DMS53 treated with DMSO at 0.1 percent for 48 hours (cell line): ENCODE data around the gene RASD1.
A peak's percentile ranks its signal among the peaks of the same experiment; 100 is the strongest.
"Not testable (repeated sequence)": the region's sequence is repeated elsewhere in the genome, so short reads cannot be mapped to it uniquely, and the experiment has no call there.

Experiments
- DNase-seq: peaks from one replicate; lab custom pipeline; 2025; ENCODE audit not compliant: unreplicated experiment; lab: John Stamatoyannopoulos, UW

The RASD1 gene

DNA sequence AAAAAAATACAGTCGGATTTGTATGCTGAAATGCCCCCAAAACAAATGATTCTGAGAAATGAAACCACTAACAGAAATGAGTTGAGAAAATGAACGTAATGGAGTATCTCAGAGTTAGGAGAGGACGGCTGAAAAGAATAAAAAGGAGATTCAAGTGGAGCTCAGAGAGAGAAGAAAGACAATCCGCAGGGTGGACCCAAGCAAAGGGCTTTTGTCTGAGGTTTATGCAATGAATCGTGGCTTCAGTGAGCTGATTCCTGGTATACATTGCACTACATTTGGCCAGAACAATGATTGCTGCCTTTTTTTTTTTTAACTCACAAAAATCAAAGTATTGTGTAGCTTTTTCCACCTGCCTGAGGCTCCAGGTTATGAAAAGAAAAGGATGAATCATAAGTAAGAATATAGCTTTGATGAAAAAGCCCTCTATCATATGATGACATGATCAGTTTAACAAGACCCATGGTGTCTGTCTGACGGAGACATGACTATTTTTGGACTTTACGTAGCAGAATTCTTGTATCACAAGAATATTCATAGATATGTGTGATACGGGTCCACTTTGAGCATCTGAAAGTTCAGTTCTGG is 23.8 kb downstream of the RASD1 start:
- DNase-seq, result no peak

DNA sequence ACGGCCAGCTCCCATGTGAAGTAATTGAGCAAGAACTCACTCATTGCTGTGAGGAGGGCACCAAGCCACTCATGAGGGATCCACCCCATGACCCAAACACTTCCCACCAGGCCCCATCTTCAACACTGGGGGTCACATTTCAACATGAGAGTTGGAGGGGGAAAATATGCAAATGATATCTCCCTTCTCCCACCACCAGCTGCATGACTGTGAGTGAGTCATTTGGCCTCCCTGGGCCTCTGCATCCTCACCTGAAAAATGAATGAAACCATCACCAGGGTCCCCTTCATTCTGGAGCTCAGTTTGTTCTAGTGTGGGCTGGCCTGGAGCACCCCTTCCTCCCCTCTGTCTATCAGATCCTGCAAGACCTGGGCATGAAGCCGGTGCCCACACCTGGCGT is 26.2 kb downstream of the RASD1 start:
- DNase-seq, result no peak

DNA sequence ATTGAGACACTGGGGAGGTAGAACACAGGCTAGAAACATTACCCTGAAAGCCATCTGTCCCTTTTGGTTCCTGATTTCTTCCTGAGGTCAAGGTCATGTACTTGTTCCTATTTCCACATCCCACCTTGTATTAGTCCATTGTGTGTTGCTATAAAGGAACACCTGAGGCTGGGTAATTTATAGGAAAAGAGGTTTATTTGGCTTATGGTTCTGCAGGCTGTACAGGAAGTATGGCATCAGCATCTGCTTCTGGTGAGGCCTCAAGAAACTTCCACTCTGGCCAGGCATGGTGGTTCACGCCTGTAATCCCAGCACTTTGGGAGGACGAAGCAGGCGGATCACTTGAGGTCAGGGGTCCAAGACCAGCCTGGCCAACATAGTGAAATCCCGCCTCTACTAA is 26.8 kb downstream of the RASD1 start:
- DNase-seq, result no peak

GRCh38 chr17:17468217-17469010 is 27.8 kb downstream of the RASD1 start:
- no peak for DNase-seq

GRCh38 chr17:17467720-17468119 is 28.5 kb downstream of the RASD1 start:
- no peak for DNase-seq

DNA sequence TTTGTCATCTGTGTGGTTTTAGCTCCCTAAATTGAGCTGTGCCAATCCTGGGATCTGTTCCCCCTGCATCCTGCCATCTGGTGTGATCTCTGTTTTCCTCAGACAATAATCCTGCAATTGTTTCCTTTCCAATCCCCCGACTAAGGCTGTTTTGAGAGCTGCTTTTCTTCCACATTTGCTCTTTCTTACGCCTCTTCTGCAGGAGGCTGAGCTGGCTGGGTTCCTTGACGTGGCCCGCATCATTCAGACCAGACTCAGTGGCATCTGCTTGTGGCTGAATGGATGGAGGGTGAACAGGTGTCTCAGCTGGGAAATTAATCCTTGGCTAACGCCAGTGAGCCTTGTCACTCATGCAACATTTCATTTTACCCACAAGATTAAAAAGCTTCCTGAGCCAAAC is 29.2 kb downstream of the RASD1 start:
- no peak for DNase-seq

DNA sequence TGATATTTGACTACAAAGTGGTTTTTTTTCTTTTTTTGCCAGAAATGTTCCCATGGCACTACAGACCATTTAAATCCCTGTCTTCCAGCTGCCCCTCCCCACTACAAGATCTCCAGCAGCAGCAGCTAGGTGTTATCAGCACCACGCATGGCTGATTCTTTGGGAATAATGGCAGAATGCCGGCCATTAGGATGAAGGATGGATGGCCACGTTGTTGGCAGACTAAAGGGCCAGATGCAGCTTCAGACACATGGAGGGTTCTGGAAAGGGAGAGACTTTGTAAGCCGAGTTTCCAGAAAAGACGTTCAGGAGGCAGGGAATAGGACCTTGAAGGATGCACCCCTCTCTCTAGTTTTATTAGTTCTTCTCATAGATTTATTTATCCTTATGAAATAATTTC is 29.7 kb downstream of the RASD1 start:
- DNase-seq, result no peak

GRCh38 chr17:17465878-17466277 is 30.3 kb downstream of the RASD1 start:
- DNase-seq, result not testable (repeated sequence)

DNA sequence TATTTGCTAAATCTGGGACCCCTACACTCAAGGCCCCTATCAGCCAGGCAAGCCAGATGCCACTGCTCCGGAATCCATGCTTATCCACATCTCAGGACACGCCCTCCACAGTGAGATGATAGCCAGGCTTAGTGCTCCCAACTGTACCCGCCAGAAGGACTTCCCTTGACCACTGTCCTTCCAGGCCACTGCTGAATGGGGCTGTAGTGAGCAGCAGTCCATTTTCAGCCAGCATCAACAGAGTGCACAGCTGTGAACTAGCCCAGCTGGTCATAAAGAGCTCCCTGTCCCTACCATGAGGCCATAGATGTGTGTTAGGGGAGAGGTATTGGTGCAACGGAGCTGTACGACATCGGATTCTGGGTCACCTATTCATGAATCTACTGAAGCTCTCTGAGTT is 32.4 kb downstream of the RASD1 start:
- no peak for DNase-seq

DNA sequence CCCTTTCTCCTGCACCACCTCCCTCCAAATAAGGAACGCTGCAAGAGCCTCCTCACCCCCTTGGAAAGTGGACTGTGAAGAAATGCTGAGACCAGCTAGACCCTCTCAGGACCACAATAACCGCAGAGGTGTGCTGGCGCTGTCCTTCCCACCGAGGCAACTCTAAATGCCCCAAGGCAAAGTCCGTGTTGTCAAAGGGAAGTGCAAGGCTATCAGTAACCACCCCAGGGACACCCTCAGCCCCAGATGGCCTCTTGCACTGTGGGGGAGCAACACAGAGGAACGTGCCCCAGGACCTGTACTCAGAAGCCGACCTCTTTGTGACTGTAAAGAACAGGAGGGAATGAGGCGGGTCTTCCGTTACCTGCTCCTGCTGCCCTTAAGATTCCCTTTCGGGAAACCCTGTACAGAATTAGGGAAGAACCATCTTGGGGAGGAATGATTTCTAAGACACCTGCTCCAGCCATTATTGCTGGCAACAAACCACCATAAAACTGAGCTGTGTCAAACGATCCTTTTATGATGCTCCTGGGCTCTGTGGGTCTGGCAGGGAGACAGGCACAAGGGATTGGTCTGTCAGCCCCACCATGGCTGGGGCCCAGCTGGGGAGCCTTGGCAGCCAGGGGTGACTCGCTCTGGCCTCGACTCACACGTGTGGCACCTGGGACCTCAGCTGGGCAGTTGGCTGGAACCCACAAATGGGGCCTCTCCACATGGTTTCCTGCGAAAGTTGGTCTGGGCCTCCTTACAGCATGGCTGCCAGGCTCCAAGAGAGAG is 34.0 kb downstream of the RASD1 start:
- no peak for DNase-seq

DNA sequence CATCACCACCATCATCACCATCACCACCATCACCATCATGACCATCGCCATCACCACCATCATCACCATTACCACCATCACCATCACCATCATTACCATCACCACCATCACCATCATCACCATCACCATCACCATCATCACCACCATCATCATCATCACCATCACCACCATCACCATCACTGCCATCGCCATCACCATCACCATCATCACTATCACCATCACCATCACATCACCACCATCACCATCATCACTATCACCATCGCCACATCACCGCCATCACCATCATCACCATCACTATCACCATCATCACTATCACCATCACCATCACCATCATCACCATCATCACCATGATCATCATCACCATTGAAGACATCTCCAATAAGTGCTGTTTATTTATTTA is 36.2 kb downstream of the RASD1 start:
- no peak for DNase-seq

DNA sequence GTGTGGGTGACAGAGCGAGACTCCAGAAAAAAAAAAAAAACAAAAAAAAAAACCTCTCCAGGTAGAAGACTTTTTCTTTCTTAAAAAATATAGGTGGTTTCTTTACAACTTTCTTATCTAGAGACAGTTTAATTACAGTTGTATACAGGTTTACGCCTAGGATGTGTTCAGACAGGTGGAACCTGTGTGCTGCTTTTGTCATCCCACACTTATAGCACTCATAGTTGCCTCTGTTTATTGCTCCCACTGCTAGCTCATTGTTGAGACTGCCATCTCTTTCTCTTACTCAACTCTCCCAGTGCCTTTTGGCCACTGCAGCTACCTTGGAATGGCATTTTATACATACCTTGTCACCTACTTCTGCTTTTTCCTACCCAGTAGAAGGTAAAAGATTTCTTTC is 38.5 kb downstream of the RASD1 start:
- DNase-seq, result no peak

DNA sequence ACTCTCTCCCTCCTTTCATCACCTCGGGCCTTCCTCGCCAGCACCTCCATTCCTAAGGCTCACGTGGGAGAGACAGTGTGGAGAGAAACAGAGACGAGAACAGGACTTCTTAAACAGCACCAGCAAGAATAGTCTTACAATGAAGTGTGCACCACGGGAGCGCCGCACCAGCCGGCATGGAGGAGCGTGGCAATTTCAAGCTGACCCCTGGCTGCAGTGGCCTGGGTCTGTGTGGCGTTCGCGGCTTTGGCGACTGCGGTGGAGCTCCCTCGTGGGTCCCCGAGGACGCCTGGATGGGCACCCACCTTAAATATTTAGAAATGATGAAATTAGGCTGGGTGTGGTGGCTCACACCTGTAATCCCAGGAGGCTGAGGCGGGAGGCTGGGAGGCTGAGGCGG is 39.9 kb downstream of the RASD1 start:
- no peak for DNase-seq

DNA sequence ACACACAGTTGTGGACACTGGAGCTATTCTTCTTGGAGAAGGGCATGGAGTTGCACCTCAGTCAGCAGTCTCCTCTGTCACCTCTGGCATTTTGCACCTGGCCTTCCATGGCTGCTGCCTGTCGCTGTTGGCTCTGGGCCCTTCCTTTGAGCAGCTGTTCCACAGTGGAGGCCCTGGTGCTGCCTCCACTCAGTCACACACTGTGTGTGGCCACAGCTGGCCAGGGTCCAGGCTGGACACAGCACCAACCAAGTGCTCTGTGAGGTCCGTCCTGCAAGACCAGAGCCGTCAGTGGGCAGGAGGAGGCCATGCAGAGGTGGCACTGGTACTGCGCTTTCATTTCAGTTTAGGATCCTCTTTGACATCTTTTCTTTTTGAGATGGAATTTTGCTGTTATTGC is 41.0 kb downstream of the RASD1 start:
- DNase-seq, result no peak

DNA sequence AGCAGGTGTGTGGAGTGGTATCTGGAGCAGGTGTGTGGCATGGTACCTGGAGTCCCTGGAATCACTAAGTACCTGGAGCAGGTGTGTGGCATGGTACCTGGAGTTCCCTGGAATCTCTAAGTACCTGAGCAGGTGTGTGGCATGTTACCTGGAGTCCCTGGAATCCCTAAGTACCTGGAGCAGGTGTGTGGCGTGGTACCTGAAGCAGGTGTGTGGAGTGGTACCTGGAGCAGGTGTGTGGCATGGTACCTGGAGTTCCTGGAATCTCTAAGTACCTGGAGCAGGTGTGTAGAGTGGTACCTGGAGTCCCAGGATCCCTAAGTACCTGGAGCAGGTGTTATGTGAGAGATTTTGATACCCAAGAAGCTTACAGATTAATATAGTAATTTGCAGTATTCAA is 41.5 kb downstream of the RASD1 start:
- peak; percentile 26 for DNase-seq

DNA sequence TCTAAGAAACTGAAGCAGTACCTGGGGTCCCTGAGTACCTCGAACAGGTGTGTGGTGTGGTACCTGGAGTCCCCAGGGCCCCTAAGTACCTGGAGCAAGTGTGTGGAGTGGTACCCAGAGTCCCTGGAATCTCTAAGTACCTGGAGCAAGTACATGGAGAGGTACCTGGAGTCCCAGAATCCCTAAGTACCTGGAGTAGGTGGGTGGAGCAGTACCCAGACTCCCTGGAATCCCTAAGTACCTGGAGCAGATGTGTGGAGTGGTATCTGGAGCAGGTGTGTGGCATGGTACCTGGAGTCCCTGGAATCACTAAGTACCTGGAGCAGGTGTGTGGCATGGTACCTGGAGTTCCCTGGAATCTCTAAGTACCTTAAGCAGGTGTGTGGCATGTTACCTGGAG is 41.9 kb downstream of the RASD1 start:
- DNase-seq, result no peak

DNA sequence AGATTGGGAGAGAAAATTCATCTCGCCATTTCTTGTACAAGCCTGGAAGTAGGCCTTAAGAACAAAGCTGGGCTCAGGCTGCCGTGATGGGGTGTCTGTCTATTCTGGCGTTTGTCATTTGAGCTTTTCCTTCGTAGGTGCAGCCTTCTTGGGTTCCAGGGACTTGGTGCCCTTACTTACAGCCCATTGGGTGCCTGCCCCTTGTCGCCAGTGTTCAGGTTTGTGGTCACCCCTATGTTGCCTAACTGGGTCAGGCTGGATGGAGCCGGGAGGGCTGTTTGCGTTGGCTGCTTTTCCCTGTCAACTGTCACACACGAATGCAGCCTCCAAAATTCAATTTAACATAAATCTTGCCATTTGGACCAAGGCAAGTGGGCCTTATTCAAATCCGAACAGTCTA is 43.1 kb downstream of the RASD1 start:
- DNase-seq, result no peak

- DNase-seq, result no peak
Observed at GRCh38 chr17:17448723-17449122, 47.5 kb downstream of the RASD1 start.

- no peak for DNase-seq
Observed at GRCh38 chr17:17448076-17448475, 48.1 kb downstream of the RASD1 start.

DNA sequence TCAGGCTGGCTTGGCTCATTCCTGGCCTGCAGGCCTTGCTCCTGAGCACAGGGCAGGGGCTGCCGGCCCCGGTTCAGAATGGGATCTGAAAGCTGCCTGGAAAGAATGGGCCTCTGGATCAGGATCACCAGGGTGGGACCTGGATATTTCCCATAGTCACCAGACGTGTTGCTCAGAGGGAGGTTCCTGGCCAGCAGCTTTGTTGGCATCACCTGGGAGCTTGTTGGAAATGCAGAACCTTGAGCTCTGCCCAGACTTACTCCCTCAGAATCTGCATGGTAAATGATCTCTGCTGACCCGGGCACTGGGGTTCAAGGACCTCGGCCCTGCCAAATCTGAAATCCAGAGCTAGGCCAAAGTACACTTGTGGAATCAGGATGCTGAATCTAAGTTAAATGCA is 48.9 kb downstream of the RASD1 start:
- DNase-seq, result no peak

- peak; percentile 30 for DNase-seq
Observed at GRCh38 chr17:17446666-17447155, 49.5 kb downstream of the RASD1 start.
